T47D (cell line): ENCODE data around the gene CPNE8.

Experiments used
- DNase-seq, 2 experiments: peaks; one replicate each; pipeline versions ENCODE4 v3.0.0 to v3.0.0-alpha.2; 2011 to 2012; ENCODE audit warnings: low read depth in 1 of 2, low spot score in 1 of 2
- JUND ChIP-seq: IDR thresholded peaks from 2 replicates; pipeline ENCODE4 v1.6.1; 2012; ENCODE audit warnings: low read depth
- in situ Hi-C: cut with HindIII; loops from 2 replicates; pipeline ENCODE4 v1.10.0; 2016; ENCODE audit warnings: low sequenced_read_pairs, low pct_unique_long_range_greater_than_20kb

The CPNE8 gene

DNA sequence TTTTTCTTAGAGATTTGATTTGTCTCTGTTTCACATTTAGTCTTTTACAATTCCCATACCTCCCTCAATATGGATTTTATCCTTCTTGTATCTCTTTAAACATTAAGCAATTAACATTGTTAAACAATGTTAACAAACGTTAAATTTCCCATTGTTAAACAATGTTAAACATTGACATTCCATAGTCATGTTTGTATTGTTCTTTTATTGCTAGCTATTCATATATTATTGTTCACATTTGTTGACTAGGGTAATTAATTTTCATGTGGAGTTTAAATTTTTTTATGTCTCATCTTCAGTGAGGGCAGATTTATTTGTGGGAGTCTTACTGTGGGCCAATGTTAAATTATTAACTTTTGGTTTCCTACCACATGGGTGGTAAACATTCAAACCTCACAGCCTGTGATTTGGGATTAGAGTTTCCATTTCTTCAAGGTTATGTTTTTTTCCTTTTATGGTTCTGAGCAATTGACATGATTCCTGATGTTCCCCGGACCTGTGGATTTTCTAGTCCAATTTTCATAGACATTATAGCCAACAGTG, 294.5 kb downstream of the CPNE8 start:
- no peak for TF ChIP-seq JUND
- DNase-seq, result no peak
- in situ Hi-C loops, result no loop called here

DNA sequence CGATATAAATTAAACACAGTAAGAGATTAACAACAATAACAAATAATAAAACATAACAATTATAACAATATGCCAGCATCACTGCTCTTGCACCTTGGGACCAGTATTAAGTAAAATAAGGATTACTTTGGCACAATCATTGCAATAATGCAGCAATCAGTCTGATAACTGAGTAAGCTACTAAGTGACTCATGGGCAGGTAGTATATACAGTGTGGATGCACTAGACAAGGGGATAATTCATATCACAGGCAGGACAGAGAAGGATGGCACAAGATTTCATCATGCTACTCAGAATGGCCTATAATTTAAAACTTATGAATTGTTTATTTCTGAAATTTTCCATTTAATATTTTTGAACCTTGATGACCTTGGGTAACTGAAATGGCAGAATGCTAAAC, 298.1 kb downstream of the CPNE8 start:
- TF ChIP-seq JUND, result no peak
- in situ Hi-C loops, result no loop called here
- DNase-seq, result no peak
